H1 (cell line): ENCODE results near the gene CTSA.
A peak's percentile ranks its signal among the peaks of the same experiment; 100 is the strongest.

Source experiments
- CTCF ChIP-seq, 3 experiments: IDR thresholded peaks; 1 replicate in 2 of 3; 2 replicates in 1 of 3; pipeline versions ENCODE4 v1.5.1 to v1.6.1; 2011; ENCODE audit warnings: low read length in 3 of 3, mild to moderate bottlenecking in 3 of 3, inconsistent platforms in 2 of 3, low read depth in 1 of 3, moderate library complexity in 1 of 3; ENCODE audit not compliant: insufficient read depth in 1 of 3; ENCODE audit errors: control extremely low read depth in 1 of 3
- MAFK ChIP-seq: IDR thresholded peaks from 2 replicates; pipeline ENCODE4 v1.6.1; 2012; ENCODE audit warnings: low read depth, mild to moderate bottlenecking, improper control_type of control experiment, low read length
- POLR2AphosphoS5 ChIP-seq: IDR thresholded peaks from 2 replicates; pipeline ENCODE4 v1.6.1; 2011; ENCODE audit warnings: low read depth, low read length
- RAD21 ChIP-seq, 2 experiments: IDR thresholded peaks in 1 of 2; conservative IDR thresholded peaks in 1 of 2; 2 replicates each; pipeline ENCODE4 v1.6.1; 2011; ENCODE audit warnings: low read depth in 2 of 2, low read length in 2 of 2, improper control_type of control experiment in 1 of 2, inconsistent platforms in 1 of 2, mild to moderate bottlenecking in 1 of 2, moderate library complexity in 1 of 2

GRCh38 chr20:45893831-45894230 lies 2.7 kb downstream of the CTSA start:
- TF ChIP-seq CTCF (IDR thresholded peaks at IDR 0.05; ENCODE audit: control extremely low read depth in 1 of 3, insufficient read depth in 1 of 3, low read depth in 1 of 3, low read length in 3 of 3) (no peak), RAD21 (IDR thresholded peaks at IDR 0.05 in 1 of 2, conservative IDR thresholded peaks at IDR 0.05 in 1 of 2; ENCODE audit: low read depth in 2 of 2, low read length in 2 of 2) (no peak), POLR2AphosphoS5 (peak; percentile 60; the same call in 1 of the 2 replicates), MAFK (no peak)
